Neural progenitor cell (in vitro differentiated cells): ENCODE measurements around the gene CSNK1G1. TPM values are rescaled to one million over a fixed set of nuclear protein-coding genes. Genes with fewer than 3 reads are reported as not detected.
"Not testable (repeated sequence)": the region's sequence is repeated elsewhere in the genome, so short reads cannot be mapped to it uniquely, and the experiment has no call there.

ENCODE experiments used
- DNase-seq: peaks from one replicate; pipeline ENCODE4 v3.0.0-alpha.2; 2016; ENCODE audit warnings: low spot score
- H2AFZ ChIP-seq: fragments of 200-600 bp; sonication (generic); replicated peaks from 2 replicates; pipeline ENCODE4 v1.6.1; 2016; ENCODE audit warnings: antibody characterized with exemption
- H3F3A ChIP-seq: fragments of 200-600 bp; sonication (generic); 2 replicates; pipeline ENCODE4 v1.6.1; 2016; ENCODE audit warnings: antibody characterized with exemption, low read depth
- H3K27ac ChIP-seq: fragments of 200-600 bp; sonication (generic); 2 replicates; pipeline ENCODE4 v1.5.1; 2016; ENCODE audit warnings: mild to moderate bottlenecking
- H3K27me3 ChIP-seq: fragments of 200-600 bp; sonication (generic); 2 replicates; pipeline ENCODE4 v1.6.1; 2016; ENCODE audit warnings: mild to moderate bottlenecking, moderate library complexity
- H3K36me3 ChIP-seq: fragments of 200-600 bp; sonication (generic); 2 replicates; pipeline ENCODE4 v1.5.1; 2016
- H3K4me1 ChIP-seq: fragments of 200-600 bp; sonication (generic); 2 replicates; pipeline ENCODE4 v1.6.1; 2016; ENCODE audit warnings: mixed run types
- H3K4me2 ChIP-seq: fragments of 200-600 bp; sonication (generic); 2 replicates; pipeline ENCODE4 v1.6.1; 2016
- H3K4me3 ChIP-seq: fragments of 200-600 bp; sonication (generic); 2 replicates; pipeline ENCODE4 v1.5.1; 2016
- H3K79me2 ChIP-seq: fragments of 200-600 bp; sonication (generic); 2 replicates; pipeline ENCODE4 v1.6.1; 2016; ENCODE audit warnings: low read depth
- H3K9ac ChIP-seq: fragments of 200-600 bp; sonication (generic); 2 replicates; pipeline ENCODE4 v1.6.1; 2016
- H3K9me3 ChIP-seq: fragments of 200-600 bp; sonication (generic); 2 replicates; pipeline ENCODE4 v1.5.1; 2016; ENCODE audit warnings: low read depth
- H4K20me1 ChIP-seq: fragments of 200-600 bp; sonication (generic); 2 replicates; pipeline ENCODE4 v1.6.1; 2016; ENCODE audit warnings: low read depth
- H3K27ac Mint-ChIP-seq: 3 replicates; pipeline ENCODE4 v1.8.0; 2021; ENCODE audit warnings: mixed read lengths
- H3K27me3 Mint-ChIP-seq: 2 replicates; pipeline ENCODE4 v1.8.0; 2022; ENCODE audit warnings: low read depth, mild to moderate bottlenecking, inconsistent platforms, moderate library complexity, mixed read lengths; ENCODE audit not compliant: insufficient read depth
- H3K36me3 Mint-ChIP-seq: 3 replicates; pipeline ENCODE4 v1.8.0; 2021; ENCODE audit warnings: mixed read lengths
- H3K4me1 Mint-ChIP-seq: 3 replicates; pipeline ENCODE4 v1.8.0; 2021; ENCODE audit warnings: mixed read lengths
- H3K4me3 Mint-ChIP-seq: 3 replicates; pipeline ENCODE4 v1.8.0; 2021; ENCODE audit warnings: mild to moderate bottlenecking, moderate library complexity, mixed read lengths
- H3K9me3 Mint-ChIP-seq: 3 replicates; pipeline ENCODE4 v1.8.0; 2020; ENCODE audit warnings: mixed read lengths
- EZH2 ChIP-seq: fragments of 200-600 bp; sonication (generic); IDR thresholded peaks from 2 replicates; pipeline ENCODE4 v1.6.1; 2017; ENCODE audit warnings: antibody characterized with exemption, mild to moderate bottlenecking, moderate library complexity
- EZH2phosphoT487 ChIP-seq: fragments of 200-600 bp; sonication (generic); IDR thresholded peaks from 2 replicates; pipeline ENCODE4 v1.6.1; 2017; ENCODE audit warnings: antibody characterized with exemption
- total RNA-seq: library from RNA; depleted of rRNA; stranded (reverse); fragments of >200 nt; gene quantifications from 2 replicates; pipeline ENCODE4 v1.2.3, GENCODE V29; 2015; ENCODE audit warnings: low replicate concordance
- TF ChIP-seq, protein P1 (sequence below): fragments of 200-600 bp; sonication (generic); IDR thresholded peaks from 2 replicates; pipeline ENCODE4 v1.5.1; 2017; ENCODE audit warnings: antibody characterized with exemption, mild to moderate bottlenecking

Gene CSNK1G1
- total RNA-seq, 1 donor from 2014 or later, result 23.0 TPM

DNA sequence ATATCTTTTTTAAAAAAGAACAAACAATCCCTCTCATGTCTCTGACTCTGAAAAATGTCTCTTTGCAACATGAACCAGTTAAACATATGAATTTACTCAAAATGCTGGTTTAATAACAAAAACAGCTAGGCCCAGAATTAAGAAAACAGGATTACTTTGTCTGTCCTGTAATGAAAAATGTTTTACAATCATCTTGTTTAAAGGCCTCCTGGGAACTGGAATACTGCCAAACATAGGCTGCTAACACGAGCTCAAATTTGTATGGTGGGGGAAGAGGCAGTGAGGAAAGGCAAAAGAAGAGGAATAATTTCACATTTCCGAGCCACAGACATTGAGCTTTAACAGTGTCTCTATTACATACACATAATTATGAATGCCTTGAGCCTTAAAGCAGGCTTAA lies 131.5 kb downstream of the CSNK1G1 start:
- H3K27ac ChIP-seq, result no peak overlapping the region
- no peaks in the 10 kb centered on the region for H3K36me3 ChIP-seq
- Mint-ChIP-seq H3K9me3 (peaks cover 6% of the 10 kb centered on the region), H3K4me3 (no peak overlapping the region), H3K36me3 (peaks cover 2% of the 10 kb centered on the region), H3K27ac (no peak overlapping the region), H3K27me3 (no peaks in the 10 kb centered on the region), H3K4me1 (no peaks in the 10 kb centered on the region)
- H3K4me2 ChIP-seq, result no peak overlapping the region
- DNase-seq, result no peak
- no peak overlapping the region for H2AFZ ChIP-seq
- no peak for TF ChIP-seq EZH2phosphoT487
- TF ChIP-seq, protein P1, sequence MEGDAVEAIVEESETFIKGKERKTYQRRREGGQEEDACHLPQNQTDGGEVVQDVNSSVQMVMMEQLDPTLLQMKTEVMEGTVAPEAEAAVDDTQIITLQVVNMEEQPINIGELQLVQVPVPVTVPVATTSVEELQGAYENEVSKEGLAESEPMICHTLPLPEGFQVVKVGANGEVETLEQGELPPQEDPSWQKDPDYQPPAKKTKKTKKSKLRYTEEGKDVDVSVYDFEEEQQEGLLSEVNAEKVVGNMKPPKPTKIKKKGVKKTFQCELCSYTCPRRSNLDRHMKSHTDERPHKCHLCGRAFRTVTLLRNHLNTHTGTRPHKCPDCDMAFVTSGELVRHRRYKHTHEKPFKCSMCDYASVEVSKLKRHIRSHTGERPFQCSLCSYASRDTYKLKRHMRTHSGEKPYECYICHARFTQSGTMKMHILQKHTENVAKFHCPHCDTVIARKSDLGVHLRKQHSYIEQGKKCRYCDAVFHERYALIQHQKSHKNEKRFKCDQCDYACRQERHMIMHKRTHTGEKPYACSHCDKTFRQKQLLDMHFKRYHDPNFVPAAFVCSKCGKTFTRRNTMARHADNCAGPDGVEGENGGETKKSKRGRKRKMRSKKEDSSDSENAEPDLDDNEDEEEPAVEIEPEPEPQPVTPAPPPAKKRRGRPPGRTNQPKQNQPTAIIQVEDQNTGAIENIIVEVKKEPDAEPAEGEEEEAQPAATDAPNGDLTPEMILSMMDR, result no peak
- no peak for TF ChIP-seq EZH2
- no peak overlapping the region for H3K4me3 ChIP-seq
- no peaks in the 10 kb centered on the region for H3K79me2 ChIP-seq
- no peaks in the 10 kb centered on the region for H3K4me1 ChIP-seq
- no peaks in the 10 kb centered on the region for H4K20me1 ChIP-seq
- no peaks in the 10 kb centered on the region for H3K27me3 ChIP-seq
- H3K9me3 ChIP-seq, result no peaks in the 10 kb centered on the region
- no peak overlapping the region for H3K9ac ChIP-seq
- H3F3A ChIP-seq, result no peaks in the 10 kb centered on the region

DNA sequence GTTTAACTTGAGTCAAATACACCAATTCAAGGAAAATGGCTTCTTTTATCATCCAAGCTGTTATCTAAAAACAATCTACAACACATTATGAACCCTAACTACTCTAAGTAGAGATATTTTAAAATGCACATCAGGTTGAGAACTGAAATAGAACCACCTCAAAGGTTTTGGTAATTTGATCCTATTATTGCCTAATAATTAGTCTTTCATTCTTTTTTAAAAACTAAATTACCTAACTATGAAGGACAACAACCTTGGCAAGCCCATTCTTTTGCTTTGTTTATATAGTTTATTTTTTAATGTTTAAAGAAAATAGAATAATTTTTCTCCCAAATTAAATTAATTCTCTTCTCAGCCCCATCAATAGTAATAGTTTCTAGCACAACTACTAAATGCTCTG lies 132.1 kb downstream of the CSNK1G1 start:
- no peak for TF ChIP-seq EZH2phosphoT487
- no peak for TF ChIP-seq EZH2
- TF ChIP-seq, protein P1, result no peak
- no peak overlapping the region for H3K27ac Mint-ChIP-seq
- Histone ChIP-seq H3K27ac (no peak overlapping the region), H3K79me2 (no peaks in the 10 kb centered on the region), H3K4me1 (no peaks in the 10 kb centered on the region), H3K4me2 (no peak overlapping the region), H3K9ac (no peak overlapping the region), H3K36me3 (no peaks in the 10 kb centered on the region), H4K20me1 (no peaks in the 10 kb centered on the region), H3K9me3 (no peaks in the 10 kb centered on the region), H3K27me3 (no peaks in the 10 kb centered on the region), H2AFZ (no peak overlapping the region), H3K4me3 (no peak overlapping the region), H3F3A (no peaks in the 10 kb centered on the region)
- H3K36me3 Mint-ChIP-seq, result peaks cover 2% of the 10 kb centered on the region
- peaks cover 6% of the 10 kb centered on the region for H3K9me3 Mint-ChIP-seq
- no peaks in the 10 kb centered on the region for H3K27me3 Mint-ChIP-seq
- H3K4me3 Mint-ChIP-seq, result no peak overlapping the region
- no peaks in the 10 kb centered on the region for H3K4me1 Mint-ChIP-seq
- DNase-seq, result no peak

DNA sequence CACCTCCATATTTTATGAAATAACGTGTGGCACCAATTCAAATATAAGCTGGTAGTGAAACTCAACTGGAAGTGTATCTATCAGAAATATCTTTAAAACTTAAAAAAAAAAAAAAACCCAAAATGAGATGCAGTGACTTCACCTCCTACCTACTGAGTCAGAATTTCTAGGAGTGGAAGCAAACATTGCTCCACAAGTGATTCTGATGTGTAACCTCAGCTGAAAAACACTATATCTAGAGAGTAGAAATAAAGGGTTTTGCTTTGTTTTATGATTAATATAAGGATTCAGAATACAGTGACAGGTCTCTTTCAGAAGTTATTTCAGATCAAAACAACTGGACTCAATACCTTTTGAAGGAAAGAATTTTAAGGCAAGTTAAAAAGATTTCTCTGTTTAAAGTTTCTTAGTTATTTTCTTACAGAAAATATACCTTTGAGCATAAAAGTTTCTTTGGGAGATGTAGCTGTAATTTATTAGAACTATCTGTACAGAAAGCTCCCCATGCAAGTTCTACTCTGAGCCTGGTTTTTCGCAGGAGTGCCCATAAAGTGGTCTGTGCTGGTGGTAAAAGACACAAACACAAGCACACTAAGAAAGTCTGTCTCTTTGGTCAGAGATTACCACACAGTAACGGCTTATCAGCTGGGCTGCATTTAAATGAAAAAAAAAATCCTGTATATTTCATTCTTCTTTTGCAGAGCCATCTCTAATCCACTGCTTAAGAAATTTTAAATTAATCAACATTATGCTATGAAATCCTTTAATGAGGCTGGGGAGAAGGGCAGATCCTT lies 133.2 kb downstream of the CSNK1G1 start:
- no peak overlapping the region for H3K27ac Mint-ChIP-seq
- H4K20me1 ChIP-seq, result no peaks in the 10 kb centered on the region
- no peak overlapping the region for H3K4me2 ChIP-seq
- H3K27me3 ChIP-seq, result no peaks in the 10 kb centered on the region
- no peak for TF ChIP-seq EZH2phosphoT487
- TF ChIP-seq, protein P1, result no peak
- no peak for TF ChIP-seq EZH2
- no peaks in the 10 kb centered on the region for H3K4me1 Mint-ChIP-seq
- no peaks in the 10 kb centered on the region for H3K27me3 Mint-ChIP-seq
- no peak for DNase-seq
- H3K9me3 ChIP-seq, result no peaks in the 10 kb centered on the region
- H3K9ac ChIP-seq, result no peak overlapping the region
- no peaks in the 10 kb centered on the region for H3K36me3 ChIP-seq
- no peaks in the 10 kb centered on the region for H3K79me2 ChIP-seq
- peaks cover 6% of the 10 kb centered on the region for H3K9me3 Mint-ChIP-seq
- no peak overlapping the region for H2AFZ ChIP-seq
- peaks cover 2% of the 10 kb centered on the region for H3K36me3 Mint-ChIP-seq
- H3F3A ChIP-seq, result no peaks in the 10 kb centered on the region
- H3K4me3 Mint-ChIP-seq, result no peak overlapping the region
- no peak overlapping the region for H3K27ac ChIP-seq
- no peaks in the 10 kb centered on the region for H3K4me1 ChIP-seq
- no peak overlapping the region for H3K4me3 ChIP-seq

DNA sequence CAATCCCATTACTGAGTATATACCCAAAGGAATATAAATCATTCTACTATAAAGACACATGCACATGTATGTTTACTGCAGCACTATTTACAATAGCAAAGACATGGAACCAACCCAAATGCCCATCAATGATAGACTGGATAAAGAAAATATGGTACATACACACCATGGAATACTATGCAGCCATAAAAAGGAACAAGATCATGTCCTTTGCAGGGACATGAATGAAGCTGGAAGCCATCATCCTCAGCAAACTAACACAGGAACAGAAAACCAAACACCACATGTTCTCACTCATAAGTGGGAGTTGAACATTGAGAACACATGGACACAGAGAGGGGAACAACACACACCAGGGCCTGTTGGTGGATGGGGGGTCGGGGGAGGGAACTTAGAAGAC lies 134.1 kb downstream of the CSNK1G1 start:
- H3F3A ChIP-seq, H2AFZ ChIP-seq, H3K4me3 ChIP-seq, H3K4me1 Mint-ChIP-seq, H3K27me3 ChIP-seq, H3K4me2 ChIP-seq, H3K79me2 ChIP-seq, H4K20me1 ChIP-seq, H3K9ac ChIP-seq, H3K27ac ChIP-seq, H3K4me1 ChIP-seq, H3K9me3 ChIP-seq, H3K9me3 Mint-ChIP-seq, H3K4me3 Mint-ChIP-seq, DNase-seq, H3K27me3 Mint-ChIP-seq, H3K36me3 Mint-ChIP-seq, H3K36me3 ChIP-seq, H3K27ac Mint-ChIP-seq: not testable (repeated sequence)

DNA sequence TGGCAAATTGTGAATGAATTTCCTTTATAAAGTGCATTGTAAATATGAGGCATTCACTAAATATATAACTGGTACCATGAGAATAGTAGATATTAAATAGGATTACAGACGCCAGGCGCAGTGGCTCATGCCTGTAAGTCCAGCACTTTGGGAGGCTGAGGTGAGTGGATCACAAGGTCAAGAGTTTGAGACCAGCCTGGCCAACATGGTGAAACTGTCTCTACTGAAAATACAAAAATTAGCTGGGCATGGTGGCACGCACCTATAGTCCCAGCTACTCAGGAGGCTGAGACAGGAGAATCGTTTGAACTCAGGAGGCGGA lies 138.6 kb downstream of the CSNK1G1 start:
- H3K4me3 Mint-ChIP-seq, H3K4me1 ChIP-seq, H3K9me3 Mint-ChIP-seq, H3K27ac Mint-ChIP-seq, H3K27me3 Mint-ChIP-seq, H3K27ac ChIP-seq, H3K36me3 Mint-ChIP-seq, H3F3A ChIP-seq, H3K36me3 ChIP-seq, H3K4me3 ChIP-seq, DNase-seq, H3K79me2 ChIP-seq, H3K9me3 ChIP-seq, H2AFZ ChIP-seq, H3K27me3 ChIP-seq, H3K9ac ChIP-seq, H3K4me1 Mint-ChIP-seq, H3K4me2 ChIP-seq, H4K20me1 ChIP-seq: not testable (repeated sequence)
